ENCODE data around the gene PRR23B. TPM values are rescaled to one million over a fixed set of nuclear protein-coding genes. Genes with fewer than 3 reads are reported as not detected.

The PRR23B gene
- polyA plus RNA-seq, 1 donor (not counting 4 experiments of a cell fraction or from before 2014, with no cell fraction given), result not detected

GRCh38 chr3:138974462-138974861, 46.3 kb downstream of the PRR23B start:
- no peaks in the 10 kb centered on the region for H3K36me3 ChIP-seq (ENCODE audit: control insufficient read depth in 2 of 2, extremely low read depth in 1 of 2, insufficient read depth in 2 of 2, low read length in 2 of 2)
- H2AFZ ChIP-seq (ENCODE audit: control insufficient read depth, low read length), result no peak overlapping the region
- H3K79me2 ChIP-seq (ENCODE audit: control insufficient read depth, insufficient read depth, low read length), result no peaks in the 10 kb centered on the region
- H3K9me1 ChIP-seq (ENCODE audit: control insufficient read depth, extremely low read depth, insufficient read depth, low read length), result no peaks in the 10 kb centered on the region
- dilution Hi-C loops (cut with MboI; ENCODE audit: extremely low pct_ligation_motif_present, low sequenced_read_pairs), result no loop called here
- FAIRE-seq (no peak), DNase-seq (ENCODE audit: low read depth, low spot score) (no peak)
- H3K4me3 ChIP-seq (ENCODE audit: control insufficient read depth in 2 of 3, extremely low read depth in 1 of 3, insufficient read depth in 2 of 3, low read depth in 1 of 3, low read length in 3 of 3), result no peak overlapping the region
- H3K9ac ChIP-seq (ENCODE audit: control insufficient read depth, extremely low read depth, insufficient read depth, low read length), result no peak overlapping the region
- H3K27me3 ChIP-seq (ENCODE audit: control insufficient read depth, extremely low read depth, insufficient read depth, low read length), result no peaks in the 10 kb centered on the region
- no peaks in the 10 kb centered on the region for H3K9me3 ChIP-seq (ENCODE audit: control insufficient read depth, low read depth, low read length)
- H3K4me2 ChIP-seq (ENCODE audit: control insufficient read depth, extremely low read depth, insufficient read depth, low read depth, low read length), result no peak overlapping the region
- no peak overlapping the region for H3K27ac ChIP-seq (ENCODE audit: control insufficient read depth, insufficient read depth, low read length)
- TF ChIP-seq CTCF (optimal IDR thresholded peaks at IDR 0.05 in 1 of 3, IDR thresholded peaks at IDR 0.05 in 1 of 3, conservative IDR thresholded peaks at IDR 0.05 in 1 of 3; ENCODE audit: extremely low read depth in 1 of 3, insufficient read depth in 2 of 3, low read length in 3 of 3), result no peak
- no peak for TF ChIP-seq EZH2 (IDR thresholded peaks at IDR 0.05; ENCODE audit: low read length)
- H3K4me1 ChIP-seq (ENCODE audit: control insufficient read depth, extremely low read depth, insufficient read depth, low read length), result no peaks in the 10 kb centered on the region
- H4K20me1 ChIP-seq (ENCODE audit: control insufficient read depth, extremely low read depth, insufficient read depth, low read length), result no peaks in the 10 kb centered on the region

DNA sequence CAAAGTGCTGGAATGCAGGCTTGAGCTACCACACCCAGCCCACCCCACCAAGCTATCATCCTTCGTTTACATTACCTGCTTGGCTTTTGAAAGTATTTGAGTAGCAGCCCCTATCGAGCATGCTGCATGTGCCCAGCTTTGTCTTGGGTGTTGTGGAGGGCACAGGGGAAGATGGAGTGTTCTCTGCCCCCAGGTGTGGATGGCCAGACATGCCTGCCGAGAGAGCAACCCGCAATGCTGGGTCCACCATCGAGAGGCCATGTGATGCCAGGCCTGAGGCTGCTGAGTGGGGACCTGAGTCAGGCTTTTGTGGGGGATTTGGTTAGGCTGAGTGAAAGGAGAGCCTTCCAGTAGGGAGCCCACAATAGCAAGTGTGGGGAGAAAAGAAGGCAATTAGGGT, 47.8 kb downstream of the PRR23B start:
- Histone ChIP-seq H3K4me1 (ENCODE audit: control insufficient read depth, extremely low read depth, insufficient read depth, low read length) (no peaks in the 10 kb centered on the region), H3K9me3 (ENCODE audit: control insufficient read depth, low read depth, low read length) (no peaks in the 10 kb centered on the region), H3K9ac (ENCODE audit: control insufficient read depth, extremely low read depth, insufficient read depth, low read length) (no peak overlapping the region), H3K4me3 (ENCODE audit: control insufficient read depth in 2 of 3, extremely low read depth in 1 of 3, insufficient read depth in 2 of 3, low read depth in 1 of 3, low read length in 3 of 3) (no peak overlapping the region), H2AFZ (ENCODE audit: control insufficient read depth, low read length) (no peak overlapping the region), H3K4me2 (ENCODE audit: control insufficient read depth, extremely low read depth, insufficient read depth, low read depth, low read length) (no peak overlapping the region), H3K36me3 (ENCODE audit: control insufficient read depth in 2 of 2, extremely low read depth in 1 of 2, insufficient read depth in 2 of 2, low read length in 2 of 2) (no peaks in the 10 kb centered on the region), H3K27ac (ENCODE audit: control insufficient read depth, insufficient read depth, low read length) (no peak overlapping the region), H3K27me3 (ENCODE audit: control insufficient read depth, extremely low read depth, insufficient read depth, low read length) (no peaks in the 10 kb centered on the region), H4K20me1 (ENCODE audit: control insufficient read depth, extremely low read depth, insufficient read depth, low read length) (no peaks in the 10 kb centered on the region), H3K9me1 (ENCODE audit: control insufficient read depth, extremely low read depth, insufficient read depth, low read length) (no peaks in the 10 kb centered on the region), H3K79me2 (ENCODE audit: control insufficient read depth, insufficient read depth, low read length) (no peaks in the 10 kb centered on the region)
- dilution Hi-C loops (cut with MboI; ENCODE audit: extremely low pct_ligation_motif_present, low sequenced_read_pairs), result no loop called here
- TF ChIP-seq CTCF (optimal IDR thresholded peaks at IDR 0.05 in 1 of 3, IDR thresholded peaks at IDR 0.05 in 1 of 3, conservative IDR thresholded peaks at IDR 0.05 in 1 of 3; ENCODE audit: extremely low read depth in 1 of 3, insufficient read depth in 2 of 3, low read length in 3 of 3) (no peak), EZH2 (IDR thresholded peaks at IDR 0.05; ENCODE audit: low read length) (no peak)
- DNase-seq (ENCODE audit: low read depth, low spot score), result no peak
- no peak for FAIRE-seq
